Measurements from ENCODE around the gene ACER1. TPM values are rescaled to one million over a fixed set of nuclear protein-coding genes. Genes with fewer than 3 reads are reported as not detected.

The ACER1 gene
- total RNA-seq, 3 donors from 2014 or later = not detected

GRCh38 chr19:6271721-6272410 is 61.5 kb downstream of the ACER1 start:
- Histone ChIP-seq H3K4me1 (ENCODE audit: low read depth) (peaks cover 24% of the 10 kb centered on the region), H3K4me3 (no peak overlapping the region), H3K36me3 (ENCODE audit: low read depth) (no peaks in the 10 kb centered on the region), H3K9me3 (no peaks in the 10 kb centered on the region)
- intact Hi-C loops (cut with DNase I, micrococcal nuclease) = no loop called here
- ATAC-seq (peak; percentile 48), DNase-seq (peak; percentile 54 to 72 (median 68))
- TF ChIP-seq CTCF (IDR thresholded peaks at IDR 0.05) = no peak

GRCh38 chr19:6271251-6271650 is 62.2 kb downstream of the ACER1 start:
- intact Hi-C loops (cut with DNase I, micrococcal nuclease) = no loop called here

GRCh38 chr19:6270822-6271221 is 62.6 kb downstream of the ACER1 start:
- peaks cover 24% of the 10 kb centered on the region for H3K4me1 ChIP-seq (ENCODE audit: low read depth)
- ATAC-seq = no peak
- no peaks in the 10 kb centered on the region for H3K36me3 ChIP-seq (ENCODE audit: low read depth)

More at GRCh38 chr19:6271251-6271650, 62.2 kb downstream of the ACER1 start:
- no peak for TF ChIP-seq CTCF (IDR thresholded peaks at IDR 0.05)
- H3K4me1 ChIP-seq (ENCODE audit: low read depth) = peaks cover 24% of the 10 kb centered on the region
- no peak for DNase-seq
- no peaks in the 10 kb centered on the region for H3K9me3 ChIP-seq
- no peaks in the 10 kb centered on the region for H3K36me3 ChIP-seq (ENCODE audit: low read depth)
- no peak for ATAC-seq
- no peak overlapping the region for H3K4me3 ChIP-seq

GRCh38 chr19:6270076-6270745 is 63.2 kb downstream of the ACER1 start:
- DNase-seq (no peak), ATAC-seq (no peak)
- Histone ChIP-seq H3K36me3 (ENCODE audit: low read depth) (no peaks in the 10 kb centered on the region), H3K4me3 (no peak overlapping the region), H3K4me1 (ENCODE audit: low read depth) (peaks cover 19% of the 10 kb centered on the region), H3K9me3 (no peaks in the 10 kb centered on the region)
- intact Hi-C loops (cut with DNase I, micrococcal nuclease) = no loop called here
- TF ChIP-seq CTCF (IDR thresholded peaks at IDR 0.05) = no peak

More at GRCh38 chr19:6270822-6271221, 62.6 kb downstream of the ACER1 start:
- intact Hi-C loops (cut with DNase I, micrococcal nuclease) = no loop called here
- DNase-seq = no peak
- no peak for TF ChIP-seq CTCF (IDR thresholded peaks at IDR 0.05)
- Histone ChIP-seq H3K4me3 (no peak overlapping the region), H3K9me3 (no peaks in the 10 kb centered on the region)

- TF ChIP-seq CTCF (IDR thresholded peaks at IDR 0.05) = no peak
- no peak for DNase-seq
- ATAC-seq = no peak
- Histone ChIP-seq H3K36me3 (ENCODE audit: low read depth) (no peaks in the 10 kb centered on the region), H3K4me1 (ENCODE audit: low read depth) (peaks cover 12% of the 10 kb centered on the region), H3K4me3 (no peak overlapping the region), H3K9me3 (no peaks in the 10 kb centered on the region)
- intact Hi-C loops (cut with DNase I, micrococcal nuclease) = no loop called here
These were observed 64.1 kb downstream of the ACER1 start for GRCh38 chr19:6269101-6269886.
